GM06990 (cell line): ENCODE results near the gene SIRT1.
"Not testable (repeated sequence)": the region's sequence is repeated elsewhere in the genome, so short reads cannot be mapped to it uniquely, and the experiment has no call there.

Experiments used
- DNase-seq: peaks from one replicate; pipeline ENCODE4 v3.0.0-alpha.2; 2011; ENCODE audit not compliant: insufficient read length; ENCODE audit errors: extremely low read depth
- H3K27me3 ChIP-seq: replicated peaks from 2 replicates; pipeline ENCODE4 v1.6.0; 2011; ENCODE audit warnings: low read length; ENCODE audit not compliant: control insufficient read depth, insufficient read depth
- H3K36me3 ChIP-seq: 2 replicates; pipeline ENCODE4 v1.5.1; 2011; ENCODE audit warnings: low read length; ENCODE audit not compliant: control insufficient read depth, insufficient read depth
- H3K4me3 ChIP-seq: replicated peaks from 2 replicates; pipeline ENCODE4 v1.5.1; 2011; ENCODE audit warnings: low read depth, mild to moderate bottlenecking, control low read depth, low read length
- TF ChIP-seq, protein P1 (sequence below): IDR thresholded peaks from 2 replicates; pipeline ENCODE4 v1.5.1; 2011; ENCODE audit warnings: low read length, control low read depth, mild to moderate bottlenecking, inconsistent platforms; ENCODE audit not compliant: insufficient read depth, poor library complexity, severe bottlenecking

The SIRT1 gene

DNA sequence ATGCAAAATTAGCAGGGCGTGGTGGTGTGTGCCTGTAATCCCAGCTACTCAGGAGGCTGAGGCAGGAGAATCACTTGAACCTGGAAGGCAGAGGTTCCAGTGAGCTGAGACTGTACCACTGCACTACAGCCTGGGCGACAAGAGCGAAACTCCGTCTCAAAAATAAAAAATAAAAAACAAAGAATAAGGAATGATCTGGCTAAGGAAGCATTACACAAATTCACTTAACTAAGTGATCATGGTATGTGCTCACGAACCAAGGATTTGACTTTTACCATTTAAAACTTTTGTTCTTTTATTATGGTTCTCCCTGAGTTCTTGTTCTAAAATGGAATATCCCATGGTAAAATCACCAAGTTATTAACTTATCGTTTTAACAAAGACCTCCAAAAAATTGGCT lies 71.2 kb downstream of the SIRT1 start:
- no peak for DNase-seq
- H3K36me3 ChIP-seq = no peaks in the 10 kb centered on the region

DNA sequence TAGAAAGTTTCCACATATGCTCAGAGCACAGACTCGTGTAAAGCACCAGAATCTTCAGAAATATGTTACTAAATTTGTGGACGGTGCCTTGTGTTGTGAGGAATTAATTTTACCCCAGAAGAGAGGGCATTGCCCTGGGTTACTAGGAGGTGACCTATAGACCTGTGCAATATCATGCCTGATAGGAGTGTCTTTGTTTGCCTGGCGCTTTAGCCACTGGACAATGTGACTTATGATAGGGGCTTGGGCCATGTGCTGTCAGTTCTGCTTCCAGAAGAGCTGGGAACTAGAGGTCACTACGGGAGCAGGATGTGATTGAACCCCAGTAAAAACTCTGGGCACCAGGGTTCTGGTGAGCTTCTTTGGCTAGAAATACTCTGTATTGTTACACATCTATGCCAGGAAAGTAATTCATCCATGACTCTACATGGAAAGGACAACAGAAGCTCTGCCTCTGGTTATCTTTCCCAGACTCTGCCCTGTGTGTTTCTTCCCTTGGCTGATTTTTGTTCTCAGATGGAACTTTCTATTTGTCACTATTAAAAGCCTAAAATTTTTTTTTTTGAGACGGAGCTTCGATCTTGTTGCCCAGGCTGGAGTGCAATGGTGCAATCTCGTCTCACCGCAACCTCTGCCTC lies 75.5 kb downstream of the SIRT1 start:
- no peak for DNase-seq
- Histone ChIP-seq H3K27me3 (no peaks in the 10 kb centered on the region), H3K36me3 (no peaks in the 10 kb centered on the region), H3K4me3 (no peak overlapping the region)
- TF ChIP-seq, protein P1, sequence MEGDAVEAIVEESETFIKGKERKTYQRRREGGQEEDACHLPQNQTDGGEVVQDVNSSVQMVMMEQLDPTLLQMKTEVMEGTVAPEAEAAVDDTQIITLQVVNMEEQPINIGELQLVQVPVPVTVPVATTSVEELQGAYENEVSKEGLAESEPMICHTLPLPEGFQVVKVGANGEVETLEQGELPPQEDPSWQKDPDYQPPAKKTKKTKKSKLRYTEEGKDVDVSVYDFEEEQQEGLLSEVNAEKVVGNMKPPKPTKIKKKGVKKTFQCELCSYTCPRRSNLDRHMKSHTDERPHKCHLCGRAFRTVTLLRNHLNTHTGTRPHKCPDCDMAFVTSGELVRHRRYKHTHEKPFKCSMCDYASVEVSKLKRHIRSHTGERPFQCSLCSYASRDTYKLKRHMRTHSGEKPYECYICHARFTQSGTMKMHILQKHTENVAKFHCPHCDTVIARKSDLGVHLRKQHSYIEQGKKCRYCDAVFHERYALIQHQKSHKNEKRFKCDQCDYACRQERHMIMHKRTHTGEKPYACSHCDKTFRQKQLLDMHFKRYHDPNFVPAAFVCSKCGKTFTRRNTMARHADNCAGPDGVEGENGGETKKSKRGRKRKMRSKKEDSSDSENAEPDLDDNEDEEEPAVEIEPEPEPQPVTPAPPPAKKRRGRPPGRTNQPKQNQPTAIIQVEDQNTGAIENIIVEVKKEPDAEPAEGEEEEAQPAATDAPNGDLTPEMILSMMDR = no peak

More for the DNA sequence above, 71.2 kb downstream of the SIRT1 start:
- H3K27me3 ChIP-seq = no peaks in the 10 kb centered on the region
- H3K4me3 ChIP-seq = no peak overlapping the region
- TF ChIP-seq, protein P1 = no peak

DNA sequence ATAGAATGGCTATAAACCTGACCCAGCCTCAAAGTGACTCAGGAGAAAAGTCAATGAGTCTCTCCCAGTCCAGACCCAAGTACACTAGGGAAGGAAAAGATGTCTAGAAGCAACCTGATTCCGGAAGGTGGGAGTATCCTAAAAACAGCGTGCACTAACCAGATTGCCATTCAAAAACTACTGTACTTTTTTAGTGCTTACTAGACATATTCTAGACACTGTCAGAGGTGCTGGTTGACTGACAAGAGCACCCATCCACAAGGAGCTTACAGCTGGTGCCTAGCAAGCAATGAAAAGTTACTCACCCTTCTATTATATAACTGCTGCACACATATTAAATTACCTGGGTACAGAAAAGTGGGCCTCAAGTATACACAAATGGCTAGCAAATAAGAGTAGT lies 81.0 kb downstream of the SIRT1 start:
- DNase-seq = no peak
- TF ChIP-seq, protein P1 = no peak
- Histone ChIP-seq H3K36me3 (peaks cover 4% of the 10 kb centered on the region), H3K27me3 (no peaks in the 10 kb centered on the region), H3K4me3 (no peak overlapping the region)

DNA sequence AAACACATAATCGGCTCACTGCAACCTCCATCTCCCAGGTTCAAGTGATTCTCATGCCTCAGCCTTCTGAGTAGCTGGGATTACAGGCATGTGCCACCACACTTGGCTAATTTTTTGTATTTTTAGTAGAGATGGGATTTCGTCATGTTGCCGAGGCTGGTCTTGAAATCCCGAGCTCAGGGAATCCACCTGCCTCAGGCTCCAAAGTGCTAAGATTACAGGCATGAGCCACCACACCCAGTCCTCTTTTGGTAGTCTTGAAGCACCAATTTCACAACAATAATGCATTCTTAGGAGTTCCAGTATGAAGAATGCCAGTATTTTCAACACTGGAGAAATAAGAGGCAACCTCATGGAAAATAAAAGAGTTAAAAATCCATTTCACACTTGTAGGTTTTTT lies 81.6 kb downstream of the SIRT1 start:
- DNase-seq, H3K27me3 ChIP-seq, H3K4me3 ChIP-seq, H3K36me3 ChIP-seq: not testable (repeated sequence)
